OCI-LY3 (cell line): ENCODE results near the gene SEMA3C.

Experiments
- EZH2phosphoT487 ChIP-seq: fragments of 200-600 bp; shearing (Covaris generic); IDR thresholded peaks from 2 replicates; pipeline ENCODE4 v1.6.1; 2018; ENCODE audit warnings: antibody characterized with exemption, mixed run types, low read depth
- TF ChIP-seq, protein P1 (sequence below): fragments of 200-600, 300-600 bp; sonication (generic); IDR thresholded peaks from 2 replicates; pipeline ENCODE4 v1.5.1; 2014; ENCODE audit warnings: antibody characterized with exemption, low read length, low read depth

DNA sequence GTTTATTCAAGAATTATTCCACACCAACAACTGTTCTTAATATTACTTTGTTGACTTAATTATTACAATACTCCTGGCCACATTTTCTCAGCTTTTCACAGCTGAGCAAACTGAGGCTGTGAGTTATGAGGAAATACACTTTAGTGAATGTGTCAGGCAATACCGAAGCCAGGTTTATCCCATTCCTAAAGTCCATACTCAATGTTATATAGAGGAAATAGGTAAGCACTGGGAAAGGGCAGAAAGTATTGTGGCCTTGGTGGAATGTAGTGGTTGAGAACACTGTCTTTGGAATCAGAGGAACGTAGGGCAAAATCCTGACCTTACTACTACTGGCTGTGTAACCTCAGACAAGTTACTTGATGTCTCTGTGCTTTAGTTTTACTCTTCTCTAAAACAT, 169.6 kb downstream of the SEMA3C start:
- TF ChIP-seq, protein P1, sequence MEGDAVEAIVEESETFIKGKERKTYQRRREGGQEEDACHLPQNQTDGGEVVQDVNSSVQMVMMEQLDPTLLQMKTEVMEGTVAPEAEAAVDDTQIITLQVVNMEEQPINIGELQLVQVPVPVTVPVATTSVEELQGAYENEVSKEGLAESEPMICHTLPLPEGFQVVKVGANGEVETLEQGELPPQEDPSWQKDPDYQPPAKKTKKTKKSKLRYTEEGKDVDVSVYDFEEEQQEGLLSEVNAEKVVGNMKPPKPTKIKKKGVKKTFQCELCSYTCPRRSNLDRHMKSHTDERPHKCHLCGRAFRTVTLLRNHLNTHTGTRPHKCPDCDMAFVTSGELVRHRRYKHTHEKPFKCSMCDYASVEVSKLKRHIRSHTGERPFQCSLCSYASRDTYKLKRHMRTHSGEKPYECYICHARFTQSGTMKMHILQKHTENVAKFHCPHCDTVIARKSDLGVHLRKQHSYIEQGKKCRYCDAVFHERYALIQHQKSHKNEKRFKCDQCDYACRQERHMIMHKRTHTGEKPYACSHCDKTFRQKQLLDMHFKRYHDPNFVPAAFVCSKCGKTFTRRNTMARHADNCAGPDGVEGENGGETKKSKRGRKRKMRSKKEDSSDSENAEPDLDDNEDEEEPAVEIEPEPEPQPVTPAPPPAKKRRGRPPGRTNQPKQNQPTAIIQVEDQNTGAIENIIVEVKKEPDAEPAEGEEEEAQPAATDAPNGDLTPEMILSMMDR: no peak
- TF ChIP-seq EZH2phosphoT487: no peak
